Right lobe of liver (tissue), 6 donors: ENCODE results near the gene PRKAA1. TPM values are rescaled to one million over a fixed set of nuclear protein-coding genes. Genes with fewer than 3 reads are reported as not detected.
"Not testable (repeated sequence)": the region's sequence is repeated elsewhere in the genome, so short reads cannot be mapped to it uniquely, and the experiment has no call there.

Experiments used
- ATAC-seq, 4 donors: fragments of 200-7000 bp; cut with Tn5 transposase; one replicate each; pipeline ENCODE4 v1.9.1; 2020; ENCODE audit warnings: mild to moderate bottlenecking in 4 of 4, moderate library complexity in 4 of 4
- DNase-seq, 3 donors: peaks; one replicate each; pipeline ENCODE4 v3.0.0-alpha.2; 2020
- H3K27ac ChIP-seq, 3 donors: fragments of 200-600 bp; one replicate each; pipeline ENCODE4 v1.8.0; 2022
- H3K27me3 ChIP-seq, 2 donors: fragments of 200-600 bp; one replicate each; pipeline ENCODE4 v1.8.0; 2022
- H3K36me3 ChIP-seq, 4 donors: fragments of 200-600 bp; sonication (generic) in 1 of 4; one replicate each; pipeline versions ENCODE4 v1.5.1 to v1.8.0; 2017 to 2022; ENCODE audit warnings: control low read depth in 1 of 4
- H3K4me1 ChIP-seq, 4 donors: fragments of 200-600 bp; sonication (generic) in 1 of 4; one replicate each; pipeline versions ENCODE4 v1.5.1 to v1.8.0; 2017 to 2022; ENCODE audit warnings: control low read depth in 1 of 4
- H3K4me3 ChIP-seq, 3 donors: fragments of 200-600 bp; one replicate each; pipeline ENCODE4 v1.8.0; 2022
- H3K9me3 ChIP-seq, 4 donors: fragments of 200-600 bp; sonication (generic) in 1 of 4; one replicate each; pipeline versions ENCODE4 v1.5.1 to v1.8.0; 2017 to 2022; ENCODE audit warnings: control low read depth in 1 of 4
- POLR2A ChIP-seq: fragments of 450-650 bp; IDR thresholded peaks from one replicate; pipeline ENCODE4 v1.6.1; 2017; ENCODE audit warnings: antibody characterized with exemption, mild to moderate bottlenecking
- WGBS: methylation state at CpG from one replicate; pipeline ENCODE4 v1.1.6; 2018; ENCODE audit warnings: low coverage, low lambda C conversion rate; ENCODE audit not compliant: insufficient coverage; ENCODE audit errors: missing lambda C conversion rate; 5-methylcytosine and 5-hydroxymethylcytosine counted together
- intact Hi-C, 2 donors: fragments of 100-400 bp; cut with DNase I; formaldehyde crosslinking; loops; one replicate each; pipeline versions ENCODE4 v1.11.2 to v1.14.1; 2022
- small RNA-seq, 2 experiments: library from RNA; depleted of rRNA; stranded (forward); fragments of <200 nt; gene quantifications; one replicate each; pipeline ENCODE3, GENCODE V24; 2016
- total RNA-seq, 6 experiments: library from RNA; depleted of rRNA in 2 of 6; stranded (reverse); fragments of >200 nt in 2 of 6; fragmentation: NEBNext Ultra II Directional in 3 of 6; extraction: Animal tissue kit (Norgen Biotek cat#: 25700) in 3 of 6; gene quantifications; one replicate each; pipeline versions ENCODE4 v1.1.0 to v1.2.4, GENCODE V29; 2016 to 2023
- TF ChIP-seq, protein P1 (sequence below), 4 donors: fragments of 200-600 bp in 3 of 4; fragments of 450-650 bp in 1 of 4; IDR thresholded peaks; one replicate each; pipeline versions ENCODE4 v1.5.1 to v1.8.0; 2016 to 2022; ENCODE audit warnings: antibody characterized with exemption in 4 of 4, mild to moderate bottlenecking in 2 of 4
- donor health status: DM: no; HTN: yes; CAD: no.
- donor health status: DM: no; HTN: no; CAD: no.
- donor health status: DM: no; HTN: no; CAD: no.
- donor health status: DM: no; HTN: yes; CAD: no.
- donor health status: DM: no; HTN: yes; CAD: no.

PRKAA1 gene
- total RNA-seq, 6 experiments from 2014 or later: 36.7 to 82.4 (median 69.9) TPM

- H3K9me3 ChIP-seq: no peaks in the 10 kb centered on the region
- peaks cover 0 to 31% (median 3%) of the 10 kb centered on the region in 4 donors for H3K4me1 ChIP-seq
- H3K36me3 ChIP-seq: no peaks in the 10 kb centered on the region
- H3K27ac ChIP-seq: no peak overlapping the region
- TF ChIP-seq POLR2A: no peak
- TF ChIP-seq, protein P1, sequence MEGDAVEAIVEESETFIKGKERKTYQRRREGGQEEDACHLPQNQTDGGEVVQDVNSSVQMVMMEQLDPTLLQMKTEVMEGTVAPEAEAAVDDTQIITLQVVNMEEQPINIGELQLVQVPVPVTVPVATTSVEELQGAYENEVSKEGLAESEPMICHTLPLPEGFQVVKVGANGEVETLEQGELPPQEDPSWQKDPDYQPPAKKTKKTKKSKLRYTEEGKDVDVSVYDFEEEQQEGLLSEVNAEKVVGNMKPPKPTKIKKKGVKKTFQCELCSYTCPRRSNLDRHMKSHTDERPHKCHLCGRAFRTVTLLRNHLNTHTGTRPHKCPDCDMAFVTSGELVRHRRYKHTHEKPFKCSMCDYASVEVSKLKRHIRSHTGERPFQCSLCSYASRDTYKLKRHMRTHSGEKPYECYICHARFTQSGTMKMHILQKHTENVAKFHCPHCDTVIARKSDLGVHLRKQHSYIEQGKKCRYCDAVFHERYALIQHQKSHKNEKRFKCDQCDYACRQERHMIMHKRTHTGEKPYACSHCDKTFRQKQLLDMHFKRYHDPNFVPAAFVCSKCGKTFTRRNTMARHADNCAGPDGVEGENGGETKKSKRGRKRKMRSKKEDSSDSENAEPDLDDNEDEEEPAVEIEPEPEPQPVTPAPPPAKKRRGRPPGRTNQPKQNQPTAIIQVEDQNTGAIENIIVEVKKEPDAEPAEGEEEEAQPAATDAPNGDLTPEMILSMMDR (IDR thresholded peaks at IDR 0.05): peak in 2 of 4 donors; percentile 16 to 19
- ATAC-seq (no peak), DNase-seq (no peak)
- H3K27me3 ChIP-seq: no peaks in the 10 kb centered on the region
- intact Hi-C loops: no loop called here
- no peak overlapping the region for H3K4me3 ChIP-seq
- WGBS: 39% methylated on average over 2 of the region's 2 CpGs
Observed at GRCh38 chr5:40716000-40716399, 82.2 kb downstream of the PRKAA1 start.

- no peaks in the 10 kb centered on the region for H3K9me3 ChIP-seq
- no peak overlapping the region for H3K27ac ChIP-seq
- peaks cover 0 to 20% (median 0%) of the 10 kb centered on the region in 4 donors for H3K4me1 ChIP-seq
- DNase-seq (no peak), ATAC-seq (no peak)
- intact Hi-C loops: no loop called here
- no peaks in the 10 kb centered on the region for H3K36me3 ChIP-seq
- no peak for TF ChIP-seq POLR2A
- TF ChIP-seq, protein P1 (IDR thresholded peaks at IDR 0.05): no peak
- H3K27me3 ChIP-seq: no peaks in the 10 kb centered on the region
- H3K4me3 ChIP-seq: no peak overlapping the region
Observed at GRCh38 chr5:40714001-40714400, 84.2 kb downstream of the PRKAA1 start.

DNA sequence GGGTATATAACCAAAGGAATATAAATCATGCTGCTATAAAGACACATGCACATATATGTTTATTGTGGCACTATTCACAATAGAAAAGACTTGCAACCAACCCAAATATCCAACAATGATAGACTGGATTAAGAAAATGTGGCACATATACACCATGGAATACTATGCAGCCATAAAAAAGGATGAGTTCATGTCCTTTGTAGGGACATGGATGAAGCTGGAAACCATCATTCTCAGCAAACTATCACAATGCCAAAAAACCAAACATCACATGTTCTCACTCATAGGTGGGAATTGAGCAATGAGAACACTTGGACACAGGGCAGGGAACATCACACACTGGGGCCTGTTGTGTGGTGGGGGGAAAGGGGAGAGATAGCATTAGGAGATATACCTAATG lies 87.6 kb downstream of the PRKAA1 start:
- ATAC-seq, H3K36me3 ChIP-seq, H3K4me3 ChIP-seq, H3K4me1 ChIP-seq, H3K9me3 ChIP-seq, H3K27me3 ChIP-seq, DNase-seq, H3K27ac ChIP-seq, intact Hi-C loops: not testable (repeated sequence)

Small RNA genes within 50 kb of the gene (small RNA-seq; reads per million reads assigned to genes)
- gene RF00191 (0 reads per million in 2 experiments), gene SNORD72 (200 to 226 reads per million in 2 experiments)

Other genes with a start within 250 kb of the PRKAA1 start
- gene PTGER4, start 118.5 kb downstream of the PRKAA1 start, total RNA-seq: 1 to 10 TPM in 5 of 6 experiments, under 1 TPM in 1; 0.84 to 4.4 (median 2.9) TPM
- gene TTC33, start 42.4 kb downstream of the PRKAA1 start, total RNA-seq: 1 to 10 TPM; 5.6 to 9.2 (median 7.0) TPM
- gene RPL37, start 36.8 kb upstream of the PRKAA1 start, total RNA-seq: 100 to 1,000 TPM in 4 of 6 experiments, 10 to 100 TPM in 2; 36.5 to 472 (median 400) TPM
- 1 to 10 TPM; 3.0 to 6.2 (median 3.3) TPM for gene CARD6, start 43.0 kb upstream of the PRKAA1 start, total RNA-seq
- gene C7, start 111.1 kb upstream of the PRKAA1 start, total RNA-seq: 100 to 1,000 TPM in 3 of 6 experiments, 10 to 100 TPM in 3; 49.0 to 191 (median 90.0) TPM